Heart left ventricle (tissue), 13 donors: Measurements from ENCODE around the gene CACNA1E.

Experiments used
- POLR2A ChIP-seq, 2 donors: fragments of 450-650 bp; IDR thresholded peaks; one replicate each; pipeline ENCODE4 v1.6.1; 2017; ENCODE audit warnings: antibody characterized with exemption in 2 of 2, mild to moderate bottlenecking in 2 of 2, moderate library complexity in 2 of 2
- TF ChIP-seq, protein P1 (sequence below), 12 donors: fragments of 200-600 bp; sonication (generic) in 4 of 12; IDR thresholded peaks; one replicate each; pipeline versions ENCODE4 v1.5.0 to v1.8.0; 2018 to 2022; ENCODE audit warnings: antibody characterized with exemption in 12 of 12, mild to moderate bottlenecking in 5 of 12
- donor health status: ischemic (EF 13 %, LVEDD 7.1; RV severe dilation, severe dysfunction).
- donor health status: DM: no; HTN: yes; CAD: no.
- donor health status: DM: no; HTN: no; CAD: no.
- donor health status: ischemic (EF 25% LVEDD 6.9; RV normal size, moderate dysfunction).
- donor health status: ischemic (EF 25% LVEDD 5.7; RV mildly dilated, moderate dysfunction).
- donor health status: ischemic (EF 35%, LVEDD 5.7; RV mildly dilated, moderate dysfunction).
- donor health status: nonischemic (EF 11% LVEDD 7.7; RV severe dilation, severe dysfunction).
- donor health status: DM: yes; HTN: yes; CAD: no.
- donor health status: PGD.
- donor health status: ischemic (EF 29% LVEDD 5.4; RV normal size, mild dysfunction).
- donor health status: nonischemic (EF 23%, LVEDD 6.1; RV moderate dilation, normal function).

- TF ChIP-seq, protein P1, sequence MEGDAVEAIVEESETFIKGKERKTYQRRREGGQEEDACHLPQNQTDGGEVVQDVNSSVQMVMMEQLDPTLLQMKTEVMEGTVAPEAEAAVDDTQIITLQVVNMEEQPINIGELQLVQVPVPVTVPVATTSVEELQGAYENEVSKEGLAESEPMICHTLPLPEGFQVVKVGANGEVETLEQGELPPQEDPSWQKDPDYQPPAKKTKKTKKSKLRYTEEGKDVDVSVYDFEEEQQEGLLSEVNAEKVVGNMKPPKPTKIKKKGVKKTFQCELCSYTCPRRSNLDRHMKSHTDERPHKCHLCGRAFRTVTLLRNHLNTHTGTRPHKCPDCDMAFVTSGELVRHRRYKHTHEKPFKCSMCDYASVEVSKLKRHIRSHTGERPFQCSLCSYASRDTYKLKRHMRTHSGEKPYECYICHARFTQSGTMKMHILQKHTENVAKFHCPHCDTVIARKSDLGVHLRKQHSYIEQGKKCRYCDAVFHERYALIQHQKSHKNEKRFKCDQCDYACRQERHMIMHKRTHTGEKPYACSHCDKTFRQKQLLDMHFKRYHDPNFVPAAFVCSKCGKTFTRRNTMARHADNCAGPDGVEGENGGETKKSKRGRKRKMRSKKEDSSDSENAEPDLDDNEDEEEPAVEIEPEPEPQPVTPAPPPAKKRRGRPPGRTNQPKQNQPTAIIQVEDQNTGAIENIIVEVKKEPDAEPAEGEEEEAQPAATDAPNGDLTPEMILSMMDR (IDR thresholded peaks at IDR 0.05), result no peak
- TF ChIP-seq POLR2A (IDR thresholded peaks at IDR 0.05), result no peak
These were observed 255.9 kb downstream of the CACNA1E start for GRCh38 chr1:181739214-181739613.
